NB4 (cell line): Measurements from ENCODE around the gene CMPK1.

Experiments
- CTCF ChIP-seq: IDR thresholded peaks from one replicate; pipeline ENCODE4 v1.5.1; 2012; ENCODE audit warnings: low read depth, low read length
- MAX ChIP-seq: IDR thresholded peaks from 2 replicates; pipeline ENCODE4 v1.6.1; 2011; ENCODE audit warnings: low read depth, low read length
- MYC ChIP-seq: IDR thresholded peaks from 2 replicates; pipeline ENCODE4 v1.6.1; 2011; ENCODE audit warnings: low read depth, low read length
- POLR2A ChIP-seq: IDR thresholded peaks from 2 replicates; pipeline ENCODE4 v1.6.1; 2011; ENCODE audit warnings: mild to moderate bottlenecking; ENCODE audit not compliant: insufficient read length; ENCODE audit errors: extremely low read depth

GRCh38 chr1:47386268-47386667 lies 52.7 kb downstream of the CMPK1 start:
- TF ChIP-seq CTCF (no peak), POLR2A (no peak), MAX (no peak), MYC (no peak)
